Fibroblast of mammary gland (primary cell): ENCODE results near the gene AKR1E2.

Experiments used
- DNase-seq: peaks from one replicate; pipeline ENCODE4 v3.0.0-alpha.2; 2010; ENCODE audit warnings: low read depth
- H3K4me3 ChIP-seq: 2 replicates; pipeline ENCODE4 v1.5.1; 2011; ENCODE audit warnings: low read depth, mild to moderate bottlenecking, low read length, moderate library complexity; ENCODE audit not compliant: control insufficient read depth
- TF ChIP-seq, protein P1 (sequence below): conservative IDR thresholded peaks from 2 replicates; pipeline ENCODE4 v1.5.1; 2011; ENCODE audit warnings: low read depth, low read length, inconsistent platforms; ENCODE audit not compliant: control insufficient read depth, insufficient read depth

Gene AKR1E2

DNA sequence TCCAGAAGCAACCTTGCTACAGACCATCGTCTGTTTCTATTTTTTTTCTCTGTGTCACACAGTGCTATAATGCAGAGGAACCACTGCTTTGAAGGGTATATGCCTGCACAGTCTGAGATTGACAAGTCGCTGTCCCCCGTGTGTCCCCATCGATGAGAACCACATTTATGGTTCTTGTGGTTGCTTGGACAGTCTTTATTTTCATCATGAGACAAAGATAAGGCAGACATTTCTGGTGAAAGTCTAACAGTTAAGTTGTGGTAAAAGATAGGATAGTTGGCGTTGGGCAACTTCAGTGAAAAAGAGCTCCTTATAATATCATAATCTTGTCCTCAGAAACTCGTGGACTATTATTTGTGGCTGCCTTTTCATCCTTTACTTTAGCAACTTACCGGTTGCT is 6.3 kb upstream of the AKR1E2 start:
- DNase-seq = no peak
- TF ChIP-seq, protein P1, sequence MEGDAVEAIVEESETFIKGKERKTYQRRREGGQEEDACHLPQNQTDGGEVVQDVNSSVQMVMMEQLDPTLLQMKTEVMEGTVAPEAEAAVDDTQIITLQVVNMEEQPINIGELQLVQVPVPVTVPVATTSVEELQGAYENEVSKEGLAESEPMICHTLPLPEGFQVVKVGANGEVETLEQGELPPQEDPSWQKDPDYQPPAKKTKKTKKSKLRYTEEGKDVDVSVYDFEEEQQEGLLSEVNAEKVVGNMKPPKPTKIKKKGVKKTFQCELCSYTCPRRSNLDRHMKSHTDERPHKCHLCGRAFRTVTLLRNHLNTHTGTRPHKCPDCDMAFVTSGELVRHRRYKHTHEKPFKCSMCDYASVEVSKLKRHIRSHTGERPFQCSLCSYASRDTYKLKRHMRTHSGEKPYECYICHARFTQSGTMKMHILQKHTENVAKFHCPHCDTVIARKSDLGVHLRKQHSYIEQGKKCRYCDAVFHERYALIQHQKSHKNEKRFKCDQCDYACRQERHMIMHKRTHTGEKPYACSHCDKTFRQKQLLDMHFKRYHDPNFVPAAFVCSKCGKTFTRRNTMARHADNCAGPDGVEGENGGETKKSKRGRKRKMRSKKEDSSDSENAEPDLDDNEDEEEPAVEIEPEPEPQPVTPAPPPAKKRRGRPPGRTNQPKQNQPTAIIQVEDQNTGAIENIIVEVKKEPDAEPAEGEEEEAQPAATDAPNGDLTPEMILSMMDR = no peak
- H3K4me3 ChIP-seq = no peak overlapping the region

DNA sequence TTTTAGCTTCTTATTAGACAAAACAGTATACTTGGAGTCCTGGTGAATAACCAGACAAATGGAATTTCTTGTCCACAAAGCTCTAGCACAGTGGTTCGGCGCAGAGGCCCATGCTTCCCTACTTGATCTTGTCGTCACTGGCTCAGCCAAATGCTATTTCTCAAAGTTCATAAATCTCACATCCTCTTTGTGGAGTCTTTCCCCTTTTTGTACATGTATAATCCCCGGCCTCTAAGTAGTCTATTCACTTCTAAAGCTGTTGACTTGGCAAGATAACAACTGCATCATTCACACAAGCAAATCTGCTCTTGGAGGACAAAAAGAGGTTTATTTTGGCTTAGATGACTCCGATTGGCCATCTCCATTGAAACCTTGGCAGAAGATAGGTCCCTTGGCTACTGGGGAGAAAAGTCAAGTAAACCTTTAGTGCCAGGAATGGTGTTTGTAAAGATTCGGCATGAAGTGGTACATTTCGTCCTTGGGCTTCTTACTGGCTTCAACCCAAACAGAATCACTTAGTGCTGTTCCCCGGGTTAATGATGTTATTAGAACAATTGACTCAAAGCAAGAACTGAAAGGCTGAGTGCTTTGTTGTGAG is 5.1 kb upstream of the AKR1E2 start:
- DNase-seq = no peak
- TF ChIP-seq, protein P1 = no peak
- no peak overlapping the region for H3K4me3 ChIP-seq

DNA sequence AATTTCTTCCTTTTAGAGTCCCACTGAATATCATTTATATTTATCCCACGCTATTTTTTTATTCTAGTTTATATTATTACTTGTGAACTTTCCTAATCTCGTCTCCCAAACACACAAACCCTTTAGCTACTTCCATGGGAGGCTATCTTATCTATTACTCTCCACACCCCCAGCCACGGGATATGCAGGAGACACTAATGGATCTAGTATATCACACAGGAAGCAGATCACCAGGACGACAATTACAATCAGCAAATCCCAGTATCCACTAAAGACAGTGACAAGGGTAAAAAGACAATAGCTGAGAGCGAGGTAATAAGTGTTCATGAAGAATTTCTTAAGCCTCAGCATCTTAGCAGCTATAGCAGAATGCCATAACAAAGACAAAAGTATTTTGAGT is 3.8 kb upstream of the AKR1E2 start:
- TF ChIP-seq, protein P1 = no peak
- no peak for DNase-seq

DNA sequence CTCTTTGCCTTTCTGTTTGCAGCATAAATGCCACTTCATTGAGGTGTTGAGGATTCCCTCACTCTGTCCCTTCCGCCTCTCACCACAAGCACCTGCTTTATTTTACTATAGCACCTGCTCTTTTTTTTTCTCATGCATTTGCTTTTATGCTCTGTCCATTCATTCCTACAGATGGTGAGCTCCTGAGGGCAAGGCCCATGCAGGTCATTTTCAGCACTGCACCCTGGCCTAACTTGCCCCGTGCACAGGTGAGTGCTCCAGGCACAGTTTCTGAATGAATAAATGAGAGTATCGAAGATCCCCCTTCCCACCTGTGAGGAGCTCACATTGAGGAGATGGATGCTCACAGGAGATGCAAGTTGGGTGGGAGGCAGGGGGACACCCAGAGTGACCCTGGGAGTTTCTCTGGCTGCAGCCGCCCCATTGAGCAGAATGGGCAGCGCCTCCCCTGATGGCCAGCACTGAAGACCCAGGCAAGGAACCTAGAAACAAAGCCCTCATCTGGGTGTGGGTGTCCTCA is 1.2 kb upstream of the AKR1E2 start:
- no peak overlapping the region for H3K4me3 ChIP-seq
- no peak for DNase-seq
- TF ChIP-seq, protein P1 = no peak

More for the DNA sequence above, 3.8 kb upstream of the AKR1E2 start:
- no peak overlapping the region for H3K4me3 ChIP-seq

DNA sequence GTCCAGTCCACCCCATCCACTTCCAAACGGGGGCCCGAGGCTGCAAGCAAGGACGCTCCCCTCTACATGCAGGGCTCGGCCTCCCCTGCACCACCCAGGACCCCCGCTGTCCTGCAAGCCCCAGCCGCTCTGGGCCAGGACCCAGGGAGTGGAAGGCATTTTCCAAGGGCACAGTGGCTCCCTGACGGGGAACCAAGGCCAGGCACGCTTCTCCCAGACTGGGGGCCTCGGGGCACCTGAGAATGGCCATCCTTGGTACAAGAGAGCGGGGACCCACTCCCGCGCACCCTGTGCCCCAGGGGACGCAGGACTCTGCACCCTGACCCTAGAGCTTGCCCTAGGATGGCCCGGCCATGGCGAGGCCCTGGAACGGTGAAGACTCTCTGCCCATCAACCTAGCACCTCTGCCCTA is 545 bp upstream of the AKR1E2 start:
- TF ChIP-seq, protein P1 = no peak
- peak overlapping the region; percentile 55 for H3K4me3 ChIP-seq
- DNase-seq = no peak

DNA sequence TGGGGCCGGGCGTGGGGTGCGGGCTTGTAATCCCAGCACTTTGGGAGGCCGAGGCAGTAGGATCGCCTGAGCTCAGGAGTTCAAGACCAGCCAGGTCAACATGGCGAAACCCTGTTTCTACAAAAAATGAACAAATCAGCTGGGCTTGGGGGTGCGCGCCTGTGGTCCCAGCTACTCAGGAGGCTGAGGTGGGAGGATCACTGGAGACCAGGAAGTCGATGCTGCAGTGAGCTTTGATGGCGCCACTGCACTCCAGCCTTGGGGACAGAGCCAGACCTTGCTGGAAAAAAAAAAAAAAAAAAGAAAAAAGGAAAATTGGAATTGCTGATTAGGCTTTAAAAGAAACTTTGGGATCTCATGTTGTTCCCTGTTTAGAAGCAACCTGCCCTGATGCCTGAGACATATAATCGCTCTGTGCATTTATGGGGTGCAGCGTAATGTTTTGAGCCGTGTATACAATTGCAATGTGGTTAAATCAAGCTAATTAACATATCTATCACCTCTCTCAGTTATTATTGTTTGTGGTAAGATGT is 851 bp downstream of the AKR1E2 start:
- TF ChIP-seq, protein P1 = no peak
- DNase-seq = no peak
- H3K4me3 ChIP-seq = peak overlapping the region; percentile 55
